GM19240 (cell line): ENCODE measurements around the gene HSCB.
"Not testable (repeated sequence)": the region's sequence is repeated elsewhere in the genome, so short reads cannot be mapped to it uniquely, and the experiment has no call there.

Source experiments
- DNase-seq: peaks from one replicate; pipeline ENCODE4 v3.0.0; 2011; ENCODE audit warnings: low spot score; ENCODE audit not compliant: insufficient read length

HSCB gene

DNA sequence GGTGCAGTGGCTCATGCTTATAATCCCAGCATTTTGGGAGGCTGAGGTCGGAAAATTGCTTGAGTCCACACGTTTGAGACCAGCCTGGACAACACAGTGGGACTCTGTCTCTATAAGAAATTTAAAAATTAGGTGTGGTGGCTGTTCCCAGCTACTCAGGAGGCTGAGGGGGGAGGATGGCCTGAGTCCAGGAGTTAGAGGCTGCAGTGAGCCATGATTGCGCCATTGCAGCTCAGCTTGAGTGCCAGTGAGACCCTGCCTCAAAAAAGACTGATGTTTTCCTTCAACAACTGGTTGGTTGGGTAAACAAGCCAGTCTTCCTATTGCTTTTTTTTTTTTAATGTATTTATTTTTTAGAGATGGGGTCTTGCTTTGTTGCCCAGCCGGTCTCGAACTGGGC lies 49.3 kb downstream of the HSCB start:
- no peak for DNase-seq

- DNase-seq, result no peak
Observed at GRCh38 chr22:28791841-28792490, 50.1 kb downstream of the HSCB start.

DNA sequence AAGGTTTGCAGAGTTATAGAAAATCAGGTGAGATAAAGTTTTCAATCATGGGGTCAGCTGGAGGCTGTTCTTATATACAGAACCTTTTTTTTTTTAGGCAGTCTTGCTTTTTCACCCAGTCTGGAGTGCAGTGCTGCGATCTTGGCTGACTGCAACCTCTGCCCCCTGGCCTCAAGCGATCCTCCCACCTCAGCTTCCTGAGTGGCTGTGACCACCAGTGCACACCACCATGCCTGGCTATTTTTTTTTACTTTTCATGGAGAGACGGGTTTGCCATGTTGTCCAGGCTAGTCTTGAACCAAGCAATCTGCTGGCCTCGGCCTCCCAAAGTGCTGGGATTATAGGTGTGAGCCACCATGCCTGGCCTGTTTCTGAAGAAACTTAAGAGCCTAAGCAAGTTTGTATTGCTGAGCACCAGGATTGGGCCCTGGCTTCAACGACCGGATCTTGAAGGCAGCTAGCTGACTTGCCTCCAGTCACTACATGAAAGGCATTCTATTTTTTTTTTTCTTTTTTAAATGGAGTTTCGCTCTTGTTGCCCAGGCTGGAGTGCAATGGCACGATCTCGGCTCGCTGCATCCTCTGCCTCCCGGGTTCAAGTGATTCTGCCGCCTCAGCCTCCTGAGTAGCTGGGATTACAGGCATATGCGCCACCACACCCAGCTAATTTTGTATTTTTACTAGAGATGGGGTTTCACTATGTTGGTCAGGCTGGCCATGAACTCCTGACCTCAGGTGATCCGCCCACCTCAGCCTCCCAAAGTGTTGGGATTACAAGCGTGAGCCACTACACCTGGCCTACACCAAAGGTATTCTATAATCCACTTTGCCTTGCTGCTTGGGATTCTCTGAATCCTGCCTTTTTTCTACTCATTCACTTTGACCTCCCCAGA lies 50.9 kb downstream of the HSCB start:
- DNase-seq, result no peak

DNA sequence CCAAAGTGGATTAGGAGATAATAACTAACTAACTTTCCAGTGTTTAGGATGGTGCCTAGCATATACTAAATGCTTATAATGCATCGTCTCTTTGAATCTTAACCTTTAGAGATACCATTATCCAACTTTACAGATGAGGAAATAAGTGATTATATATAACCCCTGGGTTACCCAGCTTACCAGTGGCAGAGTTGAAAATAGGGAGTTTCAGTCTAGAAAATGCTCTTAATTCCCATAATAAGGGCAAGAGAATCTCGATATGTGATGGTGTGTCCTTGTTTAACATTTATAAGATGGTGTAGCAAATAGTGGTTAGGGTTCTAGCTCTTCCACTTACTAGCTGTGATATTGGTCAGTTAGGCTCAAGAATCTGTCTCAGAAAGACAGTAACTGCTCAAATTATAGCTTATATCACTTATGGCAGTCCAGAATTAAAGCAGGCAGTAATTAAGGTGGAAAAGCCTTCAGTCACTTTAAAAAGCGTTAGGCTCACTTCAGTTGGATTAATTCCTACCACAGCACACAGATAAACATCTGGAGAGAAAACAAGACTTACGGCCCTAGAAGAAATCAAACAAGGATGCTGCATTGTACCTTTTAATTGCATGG lies 52.2 kb downstream of the HSCB start:
- DNase-seq, result no peak

GRCh38 chr22:28795071-28795693 lies 53.3 kb downstream of the HSCB start:
- DNase-seq, result no peak

- DNase-seq, result no peak
Observed at GRCh38 chr22:28795932-28796856, 54.4 kb downstream of the HSCB start.

GRCh38 chr22:28798810-28799605 lies 57.2 kb downstream of the HSCB start:
- no peak for DNase-seq

- no peak for DNase-seq
Observed at GRCh38 chr22:28799606-28800307, 57.9 kb downstream of the HSCB start.

- DNase-seq, result peak; percentile 82
Observed at GRCh38 chr22:28800308-28801041, 58.6 kb downstream of the HSCB start, which contains the start of gene XBP1. TSS of gene XBP1 (minus strand) at chr22:28800569.

DNA sequence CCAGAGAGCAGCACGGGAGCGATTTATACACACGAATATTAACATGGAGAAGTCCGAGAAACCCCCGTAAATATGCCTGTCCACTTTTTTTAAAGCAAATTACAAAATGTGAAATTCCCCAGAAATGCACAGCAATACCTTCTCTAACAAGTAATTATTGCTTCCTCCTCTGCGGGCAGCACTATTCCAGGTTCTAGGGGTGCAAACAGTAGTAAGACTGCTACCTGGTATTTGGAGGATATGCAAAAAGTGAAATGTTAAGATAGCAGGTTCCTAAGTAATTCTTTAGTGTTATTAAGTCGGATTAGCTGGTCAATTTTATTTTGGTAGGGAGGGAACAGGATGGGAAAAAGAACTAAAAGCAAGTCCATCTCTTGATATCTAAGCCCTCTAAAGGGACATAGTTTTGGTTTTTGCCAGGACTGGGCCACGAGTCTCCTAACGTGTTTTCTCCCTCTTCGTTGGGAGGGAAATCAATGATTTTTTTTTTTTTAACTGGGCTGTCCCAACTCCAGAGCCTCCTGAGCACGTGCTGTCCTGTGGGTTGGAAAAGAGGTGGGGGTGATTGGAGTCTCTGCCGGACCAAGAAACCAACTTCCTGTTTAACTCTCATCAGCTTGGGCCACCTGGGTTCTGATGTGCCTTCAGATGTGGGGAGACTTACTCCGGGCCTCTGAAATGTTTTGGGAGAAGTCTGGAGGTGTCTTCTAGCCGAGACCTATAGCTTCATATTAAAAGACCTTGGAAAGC lies 60.2 kb downstream of the HSCB start:
- no peak for DNase-seq

DNA sequence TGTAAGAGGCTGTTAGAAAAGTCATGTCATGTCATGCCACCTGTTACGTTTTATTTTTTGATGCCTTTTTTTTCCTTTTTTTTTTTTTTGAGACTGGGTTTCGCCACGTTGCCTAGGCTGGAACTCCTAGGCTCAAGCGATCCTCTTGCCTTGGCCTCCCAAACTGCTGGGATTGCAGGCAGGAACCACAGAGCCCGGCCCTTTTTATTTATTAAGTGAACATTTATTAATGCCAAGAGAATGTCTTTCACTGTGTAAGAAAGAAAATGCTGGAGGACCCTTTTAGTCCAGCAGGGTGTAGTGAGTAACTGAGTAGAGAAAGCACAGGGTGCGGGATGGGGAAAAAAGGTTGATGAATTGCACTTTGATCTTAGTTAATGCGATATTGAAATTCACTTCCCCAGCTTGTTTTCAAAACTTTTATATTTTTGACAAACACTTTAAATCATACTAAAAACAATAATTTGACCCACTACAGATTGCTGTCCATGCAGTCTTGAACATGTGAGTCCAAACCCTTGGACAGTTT lies 60.8 kb downstream of the HSCB start:
- no peak for DNase-seq

DNA sequence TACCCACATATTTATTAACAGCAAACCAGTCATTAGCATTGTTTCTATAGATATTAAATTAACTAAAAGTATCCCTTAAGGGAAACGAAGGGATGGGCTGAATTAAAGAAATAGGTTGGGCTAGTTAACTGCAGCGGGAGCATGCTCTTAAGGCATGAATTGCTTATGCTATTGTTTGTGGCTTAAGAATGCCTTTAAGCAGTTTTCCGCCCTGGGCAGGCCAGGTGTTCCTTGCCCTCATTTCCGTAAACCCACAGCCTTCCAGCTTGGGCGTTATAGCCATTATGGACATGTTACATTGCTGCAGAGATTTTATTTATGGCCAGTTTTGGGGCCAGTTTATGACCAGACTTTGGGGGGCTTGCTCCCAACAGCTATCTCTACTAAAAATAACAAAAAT lies 63.6 kb downstream of the HSCB start:
- not testable (repeated sequence) for DNase-seq
